Activated CD4-positive, alpha-beta T cell treated with anti-CD3 and anti-CD28 coated beads, Interleukin-2, amount 10 ng/mL, durations not matched to agents 24 days and 14 days (primary cell): ENCODE data around the gene RPS6KA6. TPM values are rescaled to one million over a fixed set of nuclear protein-coding genes. Genes with fewer than 3 reads are reported as not detected.
"Not testable (repeated sequence)": the region's sequence is repeated elsewhere in the genome, so short reads cannot be mapped to it uniquely, and the experiment has no call there.

ENCODE experiments used
- DNase-seq: peaks from one replicate; pipeline ENCODE4 v3.0.0; 2022
- H3K27ac Mint-ChIP-seq: one replicate; pipeline ENCODE4 v1.8.0; 2022; ENCODE audit warnings: mild to moderate bottlenecking, mixed read lengths
- H3K27me3 Mint-ChIP-seq: one replicate; pipeline ENCODE4 v1.8.0; 2022; ENCODE audit warnings: mixed read lengths
- H3K36me3 Mint-ChIP-seq: one replicate; pipeline ENCODE4 v1.8.0; 2022; ENCODE audit warnings: low read depth, mild to moderate bottlenecking, mixed read lengths
- H3K4me1 Mint-ChIP-seq: one replicate; pipeline ENCODE4 v1.8.0; 2021; ENCODE audit warnings: mixed read lengths
- H3K4me3 Mint-ChIP-seq: one replicate; pipeline ENCODE4 v1.8.0; 2022; ENCODE audit warnings: mild to moderate bottlenecking, moderate library complexity, mixed read lengths
- H3K9me3 Mint-ChIP-seq: one replicate; pipeline ENCODE4 v1.8.0; 2021; ENCODE audit warnings: mixed read lengths
- intact Hi-C: fragments of 100-400 bp; cut with micrococcal nuclease; formaldehyde crosslinking; loops from one replicate; pipeline ENCODE4 v1.15.1; 2023
- total RNA-seq: library from RNA; stranded (reverse); gene quantifications from 2 replicates; pipeline ENCODE4 v1.2.3, GENCODE V29; 2022

Gene RPS6KA6
- total RNA-seq, 1 donor from 2014 or later, result not detected

DNA sequence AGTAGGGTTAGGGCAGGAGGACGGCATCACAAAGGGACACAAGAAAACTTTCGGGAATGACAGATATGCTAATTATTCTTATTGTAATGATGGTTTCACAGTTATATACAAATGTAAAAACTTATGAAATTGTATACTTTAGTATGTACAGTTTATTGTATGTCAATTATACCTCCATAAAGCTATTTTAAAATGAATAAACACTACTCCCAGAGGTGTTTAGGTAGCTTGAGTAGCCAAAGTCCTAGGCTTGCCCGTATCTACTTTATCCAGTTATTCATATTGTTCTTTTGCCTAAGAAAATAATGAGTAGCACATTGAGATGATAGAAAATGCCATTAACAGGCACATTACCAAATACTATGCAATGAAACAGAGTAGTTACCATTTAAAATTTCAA lies 43.0 kb downstream of the RPS6KA6 start:
- no peaks in the 10 kb centered on the region for H3K9me3 Mint-ChIP-seq
- H3K4me3 Mint-ChIP-seq, result no peak overlapping the region
- no peaks in the 10 kb centered on the region for H3K27me3 Mint-ChIP-seq
- intact Hi-C loops, result no loop called here
- no peaks in the 10 kb centered on the region for H3K4me1 Mint-ChIP-seq
- DNase-seq, result no peak
- no peak overlapping the region for H3K27ac Mint-ChIP-seq
- H3K36me3 Mint-ChIP-seq, result no peaks in the 10 kb centered on the region

DNA sequence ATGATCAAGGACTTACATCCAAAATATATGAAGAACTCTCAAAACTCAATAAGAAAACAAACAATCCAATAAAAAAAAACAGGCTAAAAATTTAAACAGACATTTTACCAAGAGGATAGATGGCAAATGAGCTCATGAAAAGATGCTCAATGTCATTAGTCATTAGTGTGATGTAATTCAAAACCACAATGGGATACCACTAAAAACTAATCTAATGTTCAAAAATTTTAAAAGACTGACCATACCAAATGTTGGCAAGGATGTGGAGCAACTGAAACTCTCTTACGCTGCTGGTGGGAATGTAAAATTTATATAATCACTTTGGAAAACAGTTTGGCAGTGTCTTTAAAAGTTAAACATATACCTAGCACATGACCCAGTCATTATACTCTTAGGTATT lies 43.7 kb downstream of the RPS6KA6 start:
- H3K27me3 Mint-ChIP-seq, result no peaks in the 10 kb centered on the region
- no peaks in the 10 kb centered on the region for H3K4me1 Mint-ChIP-seq
- intact Hi-C loops, result no loop called here
- H3K27ac Mint-ChIP-seq, result no peak overlapping the region
- DNase-seq, result no peak
- H3K4me3 Mint-ChIP-seq, result no peak overlapping the region
- no peaks in the 10 kb centered on the region for H3K9me3 Mint-ChIP-seq
- H3K36me3 Mint-ChIP-seq, result no peaks in the 10 kb centered on the region

DNA sequence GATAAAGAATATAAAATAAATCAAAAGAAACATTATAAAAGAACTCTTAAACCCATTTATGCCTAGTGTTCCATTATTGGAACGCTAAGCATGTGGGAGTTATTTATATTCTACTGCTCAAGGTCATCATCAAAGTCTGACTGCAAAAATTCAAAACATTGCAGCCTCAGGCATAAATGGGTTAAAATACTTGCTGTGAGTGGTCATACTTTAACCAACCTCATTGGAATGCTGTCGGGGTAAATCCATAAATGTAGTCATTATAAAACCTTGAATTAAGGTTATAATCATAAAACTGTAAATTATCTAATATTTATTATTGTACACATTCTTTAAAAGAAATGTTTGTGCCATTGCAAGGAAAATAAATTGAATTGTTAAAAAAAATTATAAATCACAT lies 55.0 kb downstream of the RPS6KA6 start:
- Mint-ChIP-seq H3K9me3 (no peaks in the 10 kb centered on the region), H3K4me1 (no peaks in the 10 kb centered on the region), H3K27ac (no peak overlapping the region), H3K36me3 (no peaks in the 10 kb centered on the region), H3K27me3 (no peaks in the 10 kb centered on the region), H3K4me3 (no peak overlapping the region)
- DNase-seq, result no peak
- intact Hi-C loops, result no loop called here

DNA sequence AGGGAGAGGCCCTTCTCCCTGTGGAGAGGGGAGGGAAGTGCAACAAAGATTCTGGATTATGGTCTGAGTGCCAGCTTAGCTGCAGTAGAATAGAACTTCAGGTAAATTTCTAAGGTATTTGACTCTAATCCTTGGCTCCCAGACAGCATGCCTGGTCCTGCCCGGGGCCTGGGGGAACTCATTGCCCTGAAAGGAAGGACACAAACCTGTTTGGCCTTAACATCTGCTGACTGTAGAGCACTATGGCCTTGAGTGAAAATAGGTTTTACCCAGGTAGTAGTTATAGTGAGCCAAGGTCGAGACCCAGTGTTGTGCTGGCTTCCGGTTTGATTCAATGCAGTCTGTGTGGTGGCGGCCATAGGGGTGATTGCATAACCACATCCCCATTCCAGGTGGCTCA lies 64.4 kb downstream of the RPS6KA6 start:
- intact Hi-C loops, result no loop called here
- peaks cover 3% of the 10 kb centered on the region for H3K9me3 Mint-ChIP-seq
- H3K27me3 Mint-ChIP-seq, result no peaks in the 10 kb centered on the region
- H3K4me1 Mint-ChIP-seq, result no peaks in the 10 kb centered on the region
- no peak overlapping the region for H3K27ac Mint-ChIP-seq
- H3K4me3 Mint-ChIP-seq, result no peak overlapping the region
- H3K36me3 Mint-ChIP-seq, result no peaks in the 10 kb centered on the region
- no peak for DNase-seq

DNA sequence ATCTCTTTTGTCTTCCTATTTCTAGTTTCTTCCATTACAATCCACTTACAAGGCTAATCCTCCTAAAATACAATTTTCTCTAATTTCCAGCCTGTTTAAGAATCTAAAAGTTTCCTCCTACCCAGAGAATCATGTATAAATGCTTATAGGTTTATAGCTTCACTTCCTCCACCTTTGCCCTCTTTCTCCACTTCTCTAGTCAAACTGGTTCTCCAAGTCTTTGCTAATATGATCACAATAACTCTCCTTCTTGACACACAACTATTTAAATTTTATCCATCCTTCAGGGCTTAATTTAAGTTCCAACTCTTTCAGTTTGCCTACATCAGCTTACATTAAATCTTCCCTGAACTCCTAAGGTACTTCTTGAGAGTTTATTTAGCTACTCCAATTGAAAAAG lies 69.2 kb downstream of the RPS6KA6 start:
- no peak for DNase-seq
- H3K27me3 Mint-ChIP-seq, result no peaks in the 10 kb centered on the region
- H3K4me3 Mint-ChIP-seq, result no peak overlapping the region
- no peaks in the 10 kb centered on the region for H3K4me1 Mint-ChIP-seq
- peaks cover 3% of the 10 kb centered on the region for H3K9me3 Mint-ChIP-seq
- H3K36me3 Mint-ChIP-seq, result no peaks in the 10 kb centered on the region
- no peak overlapping the region for H3K27ac Mint-ChIP-seq
- intact Hi-C loops, result no loop called here

DNA sequence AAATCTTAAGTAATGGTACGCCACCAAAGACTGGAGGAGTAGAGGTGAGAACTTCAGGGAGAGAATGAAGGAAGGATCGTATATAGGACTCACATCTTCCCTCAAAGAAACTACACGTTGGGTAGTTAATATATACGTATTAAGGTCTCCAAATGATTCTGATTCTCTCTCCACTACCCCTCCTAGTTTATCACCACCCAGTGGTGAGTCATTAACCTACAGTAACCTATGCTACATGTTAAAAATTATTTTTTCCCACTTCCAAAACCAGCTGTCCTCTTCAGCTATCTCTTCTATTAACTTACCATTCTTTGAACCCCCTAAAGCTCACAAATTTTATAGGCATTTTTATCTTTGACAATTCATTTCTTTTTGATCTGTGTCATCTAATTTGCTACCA lies 69.7 kb downstream of the RPS6KA6 start:
- Mint-ChIP-seq H3K4me1 (no peaks in the 10 kb centered on the region), H3K4me3 (no peak overlapping the region), H3K36me3 (no peaks in the 10 kb centered on the region), H3K27ac (no peak overlapping the region), H3K27me3 (no peaks in the 10 kb centered on the region), H3K9me3 (peaks cover 3% of the 10 kb centered on the region)
- DNase-seq, result no peak
- intact Hi-C loops, result no loop called here

DNA sequence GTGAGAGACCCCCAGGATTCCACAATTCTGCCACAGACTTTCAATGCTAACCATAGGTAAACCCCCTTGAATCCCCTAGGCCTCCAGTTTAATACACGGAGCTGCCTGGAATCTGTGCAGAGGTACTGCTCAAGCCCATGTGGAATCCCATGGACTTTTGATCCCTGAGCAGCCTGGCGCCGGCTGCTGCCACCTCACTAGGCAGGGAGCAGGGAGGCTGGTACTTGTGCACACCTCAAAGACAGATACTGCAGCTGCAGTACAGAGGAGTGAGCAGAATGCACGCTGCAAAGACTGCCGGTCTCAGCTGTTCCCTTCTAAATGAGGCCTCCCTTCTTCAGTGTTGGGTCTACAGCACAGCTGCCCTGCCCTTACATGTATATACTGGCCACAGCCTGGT lies 79.4 kb downstream of the RPS6KA6 start:
- no peaks in the 10 kb centered on the region for H3K4me1 Mint-ChIP-seq
- H3K27ac Mint-ChIP-seq, result no peak overlapping the region
- H3K4me3 Mint-ChIP-seq, result no peak overlapping the region
- no peaks in the 10 kb centered on the region for H3K27me3 Mint-ChIP-seq
- intact Hi-C loops, result no loop called here
- H3K9me3 Mint-ChIP-seq, result no peaks in the 10 kb centered on the region
- no peaks in the 10 kb centered on the region for H3K36me3 Mint-ChIP-seq
- no peak for DNase-seq

DNA sequence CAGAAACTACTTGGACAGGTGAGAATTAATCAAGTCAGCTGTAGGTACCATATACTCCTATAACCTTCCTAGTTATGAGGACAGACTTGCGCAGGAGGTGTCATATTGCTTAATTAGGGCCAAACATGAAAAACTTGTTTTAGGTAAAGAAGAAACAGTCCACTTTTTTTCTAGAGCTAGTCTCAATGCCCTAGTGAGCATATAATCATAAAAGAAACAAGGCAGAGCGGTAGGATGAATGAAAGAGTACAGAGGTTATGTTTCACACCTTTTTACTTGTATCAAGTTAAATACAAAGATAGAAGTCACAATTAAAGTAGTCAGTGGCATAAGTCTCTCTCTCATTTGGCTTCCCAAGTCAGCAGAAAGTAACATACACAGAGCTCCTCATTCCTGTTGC lies 88.9 kb downstream of the RPS6KA6 start:
- no peaks in the 10 kb centered on the region for H3K36me3 Mint-ChIP-seq
- no peak overlapping the region for H3K27ac Mint-ChIP-seq
- intact Hi-C loops, result no loop called here
- no peaks in the 10 kb centered on the region for H3K4me1 Mint-ChIP-seq
- no peaks in the 10 kb centered on the region for H3K9me3 Mint-ChIP-seq
- H3K27me3 Mint-ChIP-seq, result no peaks in the 10 kb centered on the region
- H3K4me3 Mint-ChIP-seq, result no peak overlapping the region
- no peak for DNase-seq

DNA sequence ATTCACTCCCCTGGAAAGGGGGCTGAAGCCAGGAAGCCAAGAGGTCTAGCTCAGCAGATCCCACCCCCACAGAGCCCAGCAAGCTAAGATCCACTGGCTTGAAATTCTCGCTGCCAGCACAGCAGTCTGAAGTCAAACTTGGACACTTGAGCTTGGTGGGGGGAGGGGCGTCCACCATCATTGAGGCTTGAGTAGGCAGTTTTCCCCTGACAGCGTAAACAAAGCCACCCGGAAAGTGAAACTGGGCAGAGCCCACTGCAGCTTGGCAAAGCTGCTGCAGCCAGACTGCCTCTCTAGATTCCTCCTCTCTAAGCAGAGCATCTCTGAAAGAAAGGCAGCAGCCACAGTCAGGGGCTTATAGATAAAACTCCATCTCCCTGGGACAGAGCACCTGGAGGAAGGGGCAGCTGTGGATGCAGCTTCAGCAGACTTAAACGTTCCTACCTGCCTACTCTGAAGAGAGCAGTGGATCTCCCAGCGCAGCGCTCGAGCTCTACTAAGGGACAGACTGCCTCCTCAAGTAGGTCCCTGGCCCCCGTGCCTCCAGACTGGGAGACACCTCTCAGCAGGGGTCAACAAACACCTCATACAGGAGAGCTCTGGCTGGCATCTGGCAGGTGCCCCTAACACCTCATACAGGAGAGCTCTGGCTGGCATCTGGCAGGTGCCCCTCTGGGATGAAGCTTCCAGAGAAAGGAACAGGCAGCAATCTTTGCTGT lies 108.4 kb downstream of the RPS6KA6 start:
- H3K36me3 Mint-ChIP-seq, intact Hi-C loops, H3K27me3 Mint-ChIP-seq, H3K4me1 Mint-ChIP-seq, DNase-seq, H3K9me3 Mint-ChIP-seq, H3K4me3 Mint-ChIP-seq, H3K27ac Mint-ChIP-seq: not testable (repeated sequence)

DNA sequence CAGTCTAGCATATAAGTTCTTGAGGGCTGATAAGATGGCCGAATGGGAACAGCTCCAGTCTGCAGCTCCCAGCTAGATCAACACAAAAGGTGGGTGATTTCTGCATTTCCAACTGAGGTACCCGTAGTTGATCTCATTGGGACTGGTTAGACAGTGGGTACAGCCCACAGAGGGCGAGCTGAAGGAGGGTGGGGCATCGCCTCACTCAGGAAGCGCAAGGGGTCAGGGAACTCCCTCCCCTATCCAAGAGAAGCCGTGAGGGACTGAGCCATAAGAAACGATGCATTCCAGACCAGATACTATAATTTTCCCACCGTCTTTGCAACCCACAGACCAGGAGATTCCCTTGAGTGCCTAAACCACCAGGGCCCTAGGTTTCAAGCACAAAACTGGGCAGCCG lies 109.0 kb downstream of the RPS6KA6 start:
- Mint-ChIP-seq H3K27me3 (no peaks in the 10 kb centered on the region), H3K4me1 (no peaks in the 10 kb centered on the region), H3K36me3 (no peaks in the 10 kb centered on the region), H3K4me3 (no peak overlapping the region), H3K9me3 (no peaks in the 10 kb centered on the region), H3K27ac (no peak overlapping the region)
- DNase-seq, result no peak
- intact Hi-C loops, result no loop called here

DNA sequence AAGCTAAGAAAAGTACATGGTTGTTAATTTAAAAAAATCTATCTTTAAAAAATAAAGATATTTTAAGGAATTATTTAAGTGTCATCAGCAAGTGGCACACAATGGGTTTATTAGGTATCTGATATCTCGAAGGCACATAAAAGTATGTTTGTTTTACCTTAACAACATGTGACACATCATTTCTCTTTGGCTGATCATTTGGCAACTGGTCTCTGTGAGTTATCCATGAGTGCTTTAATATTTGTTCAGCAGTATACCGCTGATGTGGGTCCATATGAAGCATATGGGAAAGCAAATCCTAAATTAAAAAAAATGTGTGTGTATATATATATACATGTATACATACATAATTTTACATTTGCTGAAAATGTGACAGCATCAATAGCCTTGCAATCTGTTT lies 123.2 kb downstream of the RPS6KA6 start:
- Mint-ChIP-seq H3K36me3 (no peaks in the 10 kb centered on the region), H3K4me3 (no peak overlapping the region)
- intact Hi-C loops, result no loop called here

DNA sequence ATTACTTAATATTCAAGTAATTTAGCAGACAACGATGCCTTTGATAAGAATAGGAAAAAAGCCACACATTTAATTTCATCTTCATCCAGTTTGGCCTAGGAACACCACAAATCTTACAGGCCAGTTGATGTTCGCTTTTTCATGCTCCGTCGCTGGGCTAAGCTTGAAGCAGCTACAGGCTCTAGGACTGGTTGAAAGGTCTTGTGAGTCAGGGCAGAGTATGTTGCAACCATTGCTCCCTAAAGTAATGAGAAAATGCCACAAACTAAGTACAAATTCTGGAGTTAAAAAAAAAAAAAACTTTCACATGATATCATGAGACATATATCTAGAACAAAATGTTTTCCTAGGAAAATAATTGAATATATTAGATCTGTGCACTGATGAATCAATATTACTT lies 123.8 kb downstream of the RPS6KA6 start:
- no peaks in the 10 kb centered on the region for H3K4me1 Mint-ChIP-seq
- H3K36me3 Mint-ChIP-seq, result no peaks in the 10 kb centered on the region
- no peak for DNase-seq
- intact Hi-C loops, result no loop called here
- no peaks in the 10 kb centered on the region for H3K27me3 Mint-ChIP-seq
- H3K27ac Mint-ChIP-seq, result no peak overlapping the region
- no peaks in the 10 kb centered on the region for H3K9me3 Mint-ChIP-seq
- H3K4me3 Mint-ChIP-seq, result no peak overlapping the region

More for the DNA sequence above, 123.2 kb downstream of the RPS6KA6 start:
- Mint-ChIP-seq H3K27ac (no peak overlapping the region), H3K9me3 (no peaks in the 10 kb centered on the region), H3K4me1 (no peaks in the 10 kb centered on the region), H3K27me3 (no peaks in the 10 kb centered on the region)
- DNase-seq, result no peak

DNA sequence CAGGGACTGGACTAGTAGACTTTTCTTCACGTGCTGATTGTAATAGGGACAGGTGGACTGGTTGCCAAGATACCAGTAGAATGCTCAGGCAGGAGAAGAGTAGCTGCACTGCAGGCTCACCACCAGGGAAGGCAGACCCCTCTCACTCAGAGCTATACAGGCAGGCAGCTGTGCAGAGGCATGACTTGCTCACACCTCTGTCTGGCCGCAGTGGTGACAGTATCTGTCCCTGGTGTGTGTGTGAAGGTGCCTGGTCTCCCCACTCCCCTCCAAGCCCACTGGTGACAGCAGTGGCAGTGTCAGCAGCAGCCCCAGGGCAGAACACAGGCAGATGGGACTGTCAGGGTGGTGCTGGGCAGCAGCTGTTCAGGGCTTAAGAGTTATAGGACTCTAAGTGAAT lies 140.7 kb downstream of the RPS6KA6 start:
- H3K27me3 Mint-ChIP-seq, result no peaks in the 10 kb centered on the region
- no peak overlapping the region for H3K4me3 Mint-ChIP-seq
- H3K4me1 Mint-ChIP-seq, result no peaks in the 10 kb centered on the region
- no peak overlapping the region for H3K27ac Mint-ChIP-seq
- no peak for DNase-seq
- no peaks in the 10 kb centered on the region for H3K36me3 Mint-ChIP-seq
- H3K9me3 Mint-ChIP-seq, result no peaks in the 10 kb centered on the region
- intact Hi-C loops, result no loop called here

DNA sequence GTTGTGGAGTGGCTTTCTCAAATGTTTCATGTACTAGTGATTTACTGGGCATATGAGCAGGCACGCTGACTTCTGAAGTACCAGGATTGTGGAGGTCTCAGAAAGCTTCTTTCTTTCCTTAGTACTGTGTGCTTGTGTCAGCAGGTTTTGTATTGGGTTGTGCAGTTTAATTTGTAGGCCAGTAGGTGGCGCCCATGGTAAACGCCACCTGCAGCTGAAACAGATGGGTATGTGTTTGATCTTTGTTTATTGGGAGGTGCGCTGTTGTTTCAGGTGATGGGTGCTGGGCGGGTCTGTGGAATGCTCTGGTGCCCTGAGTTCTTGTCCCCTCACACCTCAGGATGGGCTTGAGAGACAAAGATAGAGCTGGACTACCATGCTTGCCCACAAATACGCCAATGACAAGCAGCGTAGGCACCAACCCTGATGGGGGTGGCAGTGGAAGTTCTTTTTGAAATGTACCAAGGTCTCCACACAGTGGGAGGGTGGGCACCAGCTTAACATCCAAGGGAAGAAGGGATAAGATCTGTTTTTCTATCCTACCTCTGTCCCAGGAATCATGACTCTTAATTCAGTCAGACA lies 141.5 kb downstream of the RPS6KA6 start:
- intact Hi-C loops, result no loop called here

DNA sequence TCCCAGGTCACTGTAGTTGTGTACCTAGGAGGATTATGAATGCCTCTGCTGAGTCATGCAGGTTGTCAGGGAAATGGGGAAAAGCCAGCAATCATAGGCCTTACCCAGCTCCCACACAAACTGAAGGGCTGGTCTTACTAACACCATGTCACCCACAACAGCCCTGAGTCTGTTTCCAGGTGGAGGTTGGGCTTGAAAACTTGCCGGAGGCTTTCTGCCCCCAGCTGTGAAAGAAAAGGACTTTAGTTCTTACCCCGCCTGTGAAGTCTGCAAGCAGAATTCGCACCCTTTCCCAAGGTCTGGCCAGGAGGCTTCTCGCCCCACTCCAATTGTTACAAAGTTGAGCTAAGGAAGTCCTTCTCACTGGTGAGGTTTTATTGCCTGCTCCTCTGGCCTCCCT lies 143.9 kb downstream of the RPS6KA6 start:
- Mint-ChIP-seq H3K9me3 (no peaks in the 10 kb centered on the region), H3K4me3 (no peak overlapping the region), H3K27ac (no peak overlapping the region), H3K4me1 (no peaks in the 10 kb centered on the region), H3K36me3 (no peaks in the 10 kb centered on the region), H3K27me3 (no peaks in the 10 kb centered on the region)
- intact Hi-C loops, result no loop called here
- DNase-seq, result no peak

More for the DNA sequence above, 141.5 kb downstream of the RPS6KA6 start:
- Mint-ChIP-seq H3K4me1 (no peaks in the 10 kb centered on the region), H3K36me3 (no peaks in the 10 kb centered on the region), H3K4me3 (no peak overlapping the region), H3K9me3 (no peaks in the 10 kb centered on the region), H3K27ac (no peak overlapping the region), H3K27me3 (no peaks in the 10 kb centered on the region)
- DNase-seq, result peak; percentile 54
